ENCODE data around the gene QDPR. TPM values are rescaled to one million over a fixed set of nuclear protein-coding genes. Genes with fewer than 3 reads are reported as not detected.

Gene QDPR
- total and polyA plus RNA-seq, 9 of the 15 experiments (the other 6 are each of a cell fraction or from before 2014, with no cell fraction given), result 5.7 to 29.7 (median 17.2) TPM

- TF ChIP-seq TSHZ1 (CRISPR knock-in tag; IDR thresholded peaks at IDR 0.05) (no peak), MCM3 (IDR thresholded peaks at IDR 0.05) (no peak), UBTF (IDR thresholded peaks at IDR 0.05; ENCODE audit: borderline replicate concordance in 1 of 2, low read depth in 2 of 2, low read length in 2 of 2) (no peak), ZNF584 (CRISPR knock-in tag; IDR thresholded peaks at IDR 0.05; ENCODE audit: low read depth) (no peak), PURB (CRISPR knock-in tag; IDR thresholded peaks at IDR 0.05; ENCODE audit: low read depth) (no peak)
Measured at GRCh38 chr4:17534705-17535104, 22.8 kb upstream of the QDPR start (continued).

Data from K562 (cell line).